Gastrocnemius medialis (tissue), 4 donors: ENCODE measurements around the gene CLPSL1. TPM values are rescaled to one million over a fixed set of nuclear protein-coding genes. Genes with fewer than 3 reads are reported as not detected.
A peak's percentile ranks its signal among the peaks of the same experiment; 100 is the strongest.
"Not testable (repeated sequence)": the region's sequence is repeated elsewhere in the genome, so short reads cannot be mapped to it uniquely, and the experiment has no call there.

Experiments
- ATAC-seq, 2 donors: fragments of 150-250 bp; one replicate each; pipeline ENCODE4 v1.9.1; 2016
- DNase-seq, 2 donors: peaks; one replicate each; pipeline ENCODE4 v3.0.0-alpha.2; 2019
- H3K27ac ChIP-seq, 4 donors: fragments of 200-600 bp; sonication (generic); 1 replicate in 1 of 4; 2 replicates in 3 of 4; pipeline ENCODE4 v1.5.1; 2016 to 2018; ENCODE audit warnings: mild to moderate bottlenecking in 2 of 4, moderate library complexity in 1 of 4
- H3K27me3 ChIP-seq, 3 donors: fragments of 200-600 bp; sonication (generic) in 2 of 3; 1 replicate in 1 of 3; 2 replicates in 2 of 3; pipeline versions ENCODE4 v1.5.1 to v1.6.0; 2016 to 2019; ENCODE audit warnings: mild to moderate bottlenecking in 1 of 3, moderate library complexity in 1 of 3
- H3K36me3 ChIP-seq, 2 donors: fragments of 200-600 bp; sonication (generic) in 1 of 2; one replicate each; pipeline ENCODE4 v1.5.1; 2017 to 2018
- H3K4me1 ChIP-seq, 2 donors: fragments of 200-600 bp; sonication (generic) in 1 of 2; one replicate each; pipeline ENCODE4 v1.5.1; 2016 to 2017; ENCODE audit warnings: mild to moderate bottlenecking in 2 of 2
- H3K4me3 ChIP-seq, 4 donors: fragments of 200-600 bp; sonication (generic) in 3 of 4; 1 replicate in 1 of 4; 2 replicates in 3 of 4; pipeline ENCODE4 v1.5.1; 2016 to 2019; ENCODE audit warnings: mild to moderate bottlenecking in 2 of 4
- H3K9me3 ChIP-seq, 3 donors: fragments of 200-600 bp; sonication (generic) in 2 of 3; 1 replicate in 1 of 3; 2 replicates in 2 of 3; pipeline ENCODE4 v1.5.1; 2016 to 2019
- CTCF ChIP-seq, 5 experiments: fragments of 450-650 bp in 3 of 5; fragments of 200-600 bp in 2 of 5; sonication (generic) in 2 of 5; IDR thresholded peaks in 4 of 5; conservative IDR thresholded peaks in 1 of 5; 1 replicate in 4 of 5; 2 replicates in 1 of 5; pipeline ENCODE4 v1.5.1; 2016 to 2019; ENCODE audit warnings: antibody characterized with exemption in 5 of 5, mild to moderate bottlenecking in 3 of 5, moderate library complexity in 3 of 5
- POLR2A ChIP-seq, 2 donors: fragments of 450-650 bp; IDR thresholded peaks; one replicate each; pipeline ENCODE4 v1.6.1; 2017; ENCODE audit warnings: antibody characterized with exemption in 2 of 2, mild to moderate bottlenecking in 2 of 2, moderate library complexity in 2 of 2
- in situ Hi-C, 4 donors: fragments of 200-750 bp; cut with MboI; loops; one replicate each; pipeline versions ENCODE4 v1.15.0 to v1.8.0; 2017; ENCODE audit warnings: low sequenced_read_pairs in 4 of 4
- intact Hi-C: fragments of 100-400 bp; cut with DNase I; formaldehyde crosslinking; loops from one replicate; pipeline ENCODE4 v1.15.1; 2023; ENCODE audit warnings: low total_unique reads
- total RNA-seq, 4 donors: library from RNA; depleted of rRNA; stranded (reverse); fragments of >200 nt; gene quantifications; one replicate each; pipeline versions ENCODE4 v1.1.0 to v1.2.3, GENCODE V29; 2016

Gene CLPSL1
- total RNA-seq: not detected

GRCh38 chr6:35780719-35781118 is at the start of gene CLPSL1:
TSS of gene CLPSL1 (plus strand) at chr6:35781019. CDS start at chr6:35781111, 92 bp downstream.
- Histone ChIP-seq H3K27me3 (peaks cover 26 to 45% (median 36%) of the 10 kb centered on the region in 3 donors), H3K4me3 (no peak within 1 kb of the TSS), H3K4me1 (peaks cover 0 to 6% of the 10 kb centered on the region in 2 donors), H3K27ac (no peak within 1 kb of the TSS), H3K9me3 (no peaks in the 10 kb centered on the region), H3K36me3 (no peaks in the 10 kb centered on the region)
- ATAC-seq (no peak), DNase-seq (no peak)
- intact Hi-C loops: no loop called here
- in situ Hi-C loops: no loop called here
- TF ChIP-seq POLR2A (IDR thresholded peaks at IDR 0.05) (no peak), CTCF (IDR thresholded peaks at IDR 0.05 in 4 of 5, conservative IDR thresholded peaks at IDR 0.05 in 1 of 5) (no peak)

- H3K9me3 ChIP-seq: no peaks in the 10 kb centered on the region
- H3K4me3 ChIP-seq: peak overlapping the region; percentile 70 to 94 (median 82)
- H3K27ac ChIP-seq: peak overlapping the region; percentile 99 to 100 (median 100)
- intact Hi-C loops (loop anchor here (5.0 to 10.0 kb wide), 2 partner anchors 389 to 467 kb away; partner anchors contain the start of gene PPARD), in situ Hi-C loops (loop anchor here in 2 of 4 donors (10.0 kb wide), 2 partner anchors 137 to 147 kb away; no protein-coding TSS in a partner anchor)
- ATAC-seq: peak; percentile 8 to 18
- no peak for TF ChIP-seq POLR2A (IDR thresholded peaks at IDR 0.05)
- TF ChIP-seq CTCF (IDR thresholded peaks at IDR 0.05 in 4 of 5, conservative IDR thresholded peaks at IDR 0.05 in 1 of 5): no peak
- H3K27me3 ChIP-seq: no peaks in the 10 kb centered on the region
- H3K36me3 ChIP-seq: no peaks in the 10 kb centered on the region
- DNase-seq: peak; percentile 93 to 97
- H3K4me1 ChIP-seq: peaks cover 68 to 74% of the 10 kb centered on the region in 2 donors
Measured at GRCh38 chr6:35731414-35731735, 49.4 kb upstream of the CLPSL1 start.

- intact Hi-C loops: loop anchor here (2.0 to 10.0 kb wide), 3 partner anchors 145 to 467 kb away; partner anchors contain the start of gene PPARD
- in situ Hi-C loops: loop anchor here in 2 of 4 donors (10.0 kb wide), 2 partner anchors 137 to 147 kb away; no protein-coding TSS in a partner anchor
- Histone ChIP-seq H3K27me3 (no peaks in the 10 kb centered on the region), H3K9me3 (no peaks in the 10 kb centered on the region), H3K4me1 (peaks cover 62 to 69% of the 10 kb centered on the region in 2 donors), H3K36me3 (no peaks in the 10 kb centered on the region), H3K27ac (peak overlapping the region; percentile 99 to 100 (median 100)), H3K4me3 (peak overlapping the region; percentile 70 to 94 (median 82))
- ATAC-seq: peak; percentile 40 to 42
- TF ChIP-seq POLR2A (IDR thresholded peaks at IDR 0.05): no peak
- TF ChIP-seq CTCF (IDR thresholded peaks at IDR 0.05 in 4 of 5, conservative IDR thresholded peaks at IDR 0.05 in 1 of 5): no peak
- DNase-seq: peak; percentile 98
Measured at GRCh38 chr6:35731736-35732532, 48.9 kb upstream of the CLPSL1 start.

GRCh38 chr6:35733633-35734032 is 47.2 kb upstream of the CLPSL1 start:
- peaks cover 56 to 63% of the 10 kb centered on the region in 2 donors for H3K4me1 ChIP-seq

GRCh38 chr6:35734319-35734718 is 46.5 kb upstream of the CLPSL1 start:
- not testable (repeated sequence) for DNase-seq, H3K4me3 ChIP-seq, H3K9me3 ChIP-seq, H3K36me3 ChIP-seq, H3K27me3 ChIP-seq, ATAC-seq
- peak overlapping the region; percentile 99 to 100 (median 100) for H3K27ac ChIP-seq
- H3K4me1 ChIP-seq: peaks cover 49 to 57% of the 10 kb centered on the region in 2 donors
- intact Hi-C loops: loop anchor here (5.0 to 10.0 kb wide), 2 partner anchors 392 to 470 kb away; partner anchors contain the start of gene PPARD
- in situ Hi-C loops: loop anchor here in 2 of 4 donors (10.0 kb wide), 2 partner anchors 140 to 150 kb away; no protein-coding TSS in a partner anchor

More at GRCh38 chr6:35733633-35734032, 47.2 kb upstream of the CLPSL1 start:
- Histone ChIP-seq H3K9me3 (no peaks in the 10 kb centered on the region), H3K36me3 (no peaks in the 10 kb centered on the region), H3K27ac (peak overlapping the region; percentile 99 to 100 (median 100)), H3K27me3 (no peaks in the 10 kb centered on the region), H3K4me3 (no peak overlapping the region)
- DNase-seq (no peak), ATAC-seq (no peak)
- TF ChIP-seq CTCF (IDR thresholded peaks at IDR 0.05 in 4 of 5, conservative IDR thresholded peaks at IDR 0.05 in 1 of 5) (no peak), POLR2A (IDR thresholded peaks at IDR 0.05) (no peak)
- intact Hi-C loops: loop anchor here (2.0 to 10.0 kb wide), 3 partner anchors 147 to 469 kb away; partner anchors contain the start of gene PPARD
- in situ Hi-C loops: loop anchor here in 2 of 4 donors (10.0 kb wide), 2 partner anchors 139 to 149 kb away; no protein-coding TSS in a partner anchor
